ENCODE measurements around the gene MCOLN1.

- TF ChIP-seq CTCF (conservative IDR thresholded peaks at IDR 0.05; ENCODE audit: low read depth, low read length) (no peak), EZH2 (IDR thresholded peaks at IDR 0.05; ENCODE audit: low read length, unreplicated experiment) (no peak)
These were observed 8.4 kb upstream of the MCOLN1 start for GRCh38 chr19:7513809-7514642.

Measured in PC-3 (cell line).